Stimulated activated effector memory CD8-positive, alpha-beta T cell treated with anti-CD3 and anti-CD28 coated beads, Interleukin-12 subunit alpha, Interleukin-12 subunit beta, amount 100 ng/mL, for 72 hours (primary cell): ENCODE results near the gene FOXB1.

Experiments used
- ATAC-seq: fragments of 150-1000 bp; cut with Tn5 transposase; 2 replicates; pipeline ENCODE4 v1.10.0; 2021
- DNase-seq, 2 donors: peaks; one replicate each; pipeline ENCODE4 v3.0.0; 2021 to 2022; ENCODE audit warnings: low spot score in 2 of 2
- H3K27ac Mint-ChIP-seq: one replicate; pipeline ENCODE4 v1.8.0; 2022; ENCODE audit warnings: mild to moderate bottlenecking, mixed read lengths
- H3K36me3 Mint-ChIP-seq: one replicate; pipeline ENCODE4 v1.8.0; 2022; ENCODE audit warnings: mild to moderate bottlenecking, mixed read lengths
- H3K4me1 Mint-ChIP-seq: one replicate; pipeline ENCODE4 v1.8.0; 2022; ENCODE audit warnings: mixed read lengths
- H3K4me3 Mint-ChIP-seq: one replicate; pipeline ENCODE4 v1.8.0; 2022; ENCODE audit warnings: mild to moderate bottlenecking, mixed read lengths
- H3K9me3 Mint-ChIP-seq: one replicate; pipeline ENCODE4 v1.8.0; 2022; ENCODE audit warnings: mixed read lengths

Gene FOXB1

GRCh38 chr15:60039316-60039715, 35.2 kb downstream of the FOXB1 start:
- H3K4me1 Mint-ChIP-seq: peaks cover 5% of the 10 kb centered on the region
- ATAC-seq: no peak
- H3K36me3 Mint-ChIP-seq: no peaks in the 10 kb centered on the region
- DNase-seq: no peak
- H3K27ac Mint-ChIP-seq: no peak overlapping the region
- H3K4me3 Mint-ChIP-seq: no peak overlapping the region
- H3K9me3 Mint-ChIP-seq: no peaks in the 10 kb centered on the region

GRCh38 chr15:60043744-60044435, 39.8 kb downstream of the FOXB1 start:
- no peaks in the 10 kb centered on the region for H3K36me3 Mint-ChIP-seq
- DNase-seq (no peak), ATAC-seq (no peak)
- H3K27ac Mint-ChIP-seq: no peak overlapping the region
- H3K4me1 Mint-ChIP-seq: peaks cover 15% of the 10 kb centered on the region
- peak overlapping the region; percentile 30 for H3K4me3 Mint-ChIP-seq
- no peaks in the 10 kb centered on the region for H3K9me3 Mint-ChIP-seq

- no peak for DNase-seq
- peak overlapping the region; percentile 30 for H3K4me3 Mint-ChIP-seq
- H3K36me3 Mint-ChIP-seq: no peaks in the 10 kb centered on the region
Observed at GRCh38 chr15:60044636-60045270, 40.6 kb downstream of the FOXB1 start.

GRCh38 chr15:60047701-60048100, 43.6 kb downstream of the FOXB1 start:
- no peak overlapping the region for H3K27ac Mint-ChIP-seq
- ATAC-seq: no peak
- DNase-seq: no peak
- H3K36me3 Mint-ChIP-seq: no peaks in the 10 kb centered on the region
- peaks cover 13% of the 10 kb centered on the region for H3K9me3 Mint-ChIP-seq
- H3K4me3 Mint-ChIP-seq: no peak overlapping the region
- H3K4me1 Mint-ChIP-seq: peaks cover 15% of the 10 kb centered on the region

More at GRCh38 chr15:60044636-60045270, 40.6 kb downstream of the FOXB1 start:
- peak; percentile 95 for ATAC-seq
- Mint-ChIP-seq H3K9me3 (peaks cover 5% of the 10 kb centered on the region), H3K4me1 (peaks cover 15% of the 10 kb centered on the region), H3K27ac (peak overlapping the region; percentile 46)

GRCh38 chr15:60049948-60050347, 45.8 kb downstream of the FOXB1 start:
- ATAC-seq (no peak), DNase-seq (no peak)
- H3K4me1 Mint-ChIP-seq: peaks cover 4% of the 10 kb centered on the region
- no peaks in the 10 kb centered on the region for H3K36me3 Mint-ChIP-seq
- H3K27ac Mint-ChIP-seq: no peak overlapping the region
- peaks cover 13% of the 10 kb centered on the region for H3K9me3 Mint-ChIP-seq
- no peak overlapping the region for H3K4me3 Mint-ChIP-seq

GRCh38 chr15:60052796-60053195, 48.7 kb downstream of the FOXB1 start:
- DNase-seq (no peak), ATAC-seq (no peak)
- Mint-ChIP-seq H3K27ac (no peak overlapping the region), H3K9me3 (peaks cover 13% of the 10 kb centered on the region), H3K4me3 (no peak overlapping the region), H3K4me1 (no peaks in the 10 kb centered on the region), H3K36me3 (no peaks in the 10 kb centered on the region)

GRCh38 chr15:60054472-60054871, 50.4 kb downstream of the FOXB1 start:
- no peaks in the 10 kb centered on the region for H3K4me1 Mint-ChIP-seq
- no peak for ATAC-seq
- no peak for DNase-seq
- peaks cover 10% of the 10 kb centered on the region for H3K9me3 Mint-ChIP-seq
- no peak overlapping the region for H3K27ac Mint-ChIP-seq
- no peaks in the 10 kb centered on the region for H3K36me3 Mint-ChIP-seq
- no peak overlapping the region for H3K4me3 Mint-ChIP-seq
